Right renal cortex interstitium (tissue), 3 donors: ENCODE results near the gene LGALS4. TPM values are rescaled to one million over a fixed set of nuclear protein-coding genes. Genes with fewer than 3 reads are reported as not detected.
"Not testable (repeated sequence)": the region's sequence is repeated elsewhere in the genome, so short reads cannot be mapped to it uniquely, and the experiment has no call there.

Source experiments
- DNase-seq, 3 donors: peaks; one replicate each; pipeline ENCODE4 v3.0.0-alpha.2; 2013; ENCODE audit warnings: low read depth in 3 of 3, low spot score in 2 of 3
- polyA plus RNA-seq, 3 donors: library from polyadenylated mRNA; unstranded; fragments of 120-200 nt; gene quantifications; one replicate each; pipeline ENCODE4 v1.2.1, GENCODE V29; 2013; ENCODE audit not compliant: insufficient read length in 3 of 3

Gene LGALS4
- polyA plus RNA-seq, 3 donors: 0.72 to 1.6 (median 1.1) TPM

- no peak for DNase-seq
These were observed 30.5 kb upstream of the LGALS4 start for GRCh38 chr19:38843175-38843758.

- DNase-seq: no peak
These were observed 29.9 kb upstream of the LGALS4 start for GRCh38 chr19:38842439-38843174.

- DNase-seq: no peak
These were observed 29.2 kb upstream of the LGALS4 start for GRCh38 chr19:38841787-38842438.

GRCh38 chr19:38841180-38841766 is 28.5 kb upstream of the LGALS4 start:
- no peak for DNase-seq

GRCh38 chr19:38840583-38840968 is 27.8 kb upstream of the LGALS4 start:
- DNase-seq: no peak

GRCh38 chr19:38839816-38840582 is 27.3 kb upstream of the LGALS4 start:
- DNase-seq: no peak

GRCh38 chr19:38838986-38839761 is 26.4 kb upstream of the LGALS4 start:
- no peak for DNase-seq

- no peak for DNase-seq
These were observed 25.7 kb upstream of the LGALS4 start for GRCh38 chr19:38838208-38838985.

GRCh38 chr19:38837656-38838121 is 24.9 kb upstream of the LGALS4 start:
- no peak for DNase-seq

GRCh38 chr19:38836983-38837626 is 24.4 kb upstream of the LGALS4 start:
- DNase-seq: no peak

GRCh38 chr19:38836159-38836982 is 23.6 kb upstream of the LGALS4 start:
- DNase-seq: no peak

- no peak for DNase-seq
These were observed 21.8 kb upstream of the LGALS4 start for GRCh38 chr19:38834590-38834989.

GRCh38 chr19:38834104-38834490 is 21.4 kb upstream of the LGALS4 start:
- no peak for DNase-seq

- no peak for DNase-seq
These were observed 20.3 kb upstream of the LGALS4 start for GRCh38 chr19:38833092-38833425.

- peak in 1 of 3 donors; percentile 52 for DNase-seq
These were observed 18.4 kb upstream of the LGALS4 start for GRCh38 chr19:38831142-38831605.

GRCh38 chr19:38830039-38830733 is 17.4 kb upstream of the LGALS4 start:
- no peak for DNase-seq

- not testable (repeated sequence) for DNase-seq
These were observed 16.5 kb upstream of the LGALS4 start for GRCh38 chr19:38829203-38829602.
